Measurements from ENCODE around the gene KCNF1. TPM values are rescaled to one million over a fixed set of nuclear protein-coding genes. Genes with fewer than 3 reads are reported as not detected.
A peak's percentile ranks its signal among the peaks of the same experiment; 100 is the strongest.

KCNF1 gene
- total and polyA plus RNA-seq, 9 donors, result 0.11 to 0.30 (median 0.14) TPM; not detected in 5

GRCh38 chr2:10883066-10883465 is 28.7 kb upstream of the KCNF1 start:
- intact Hi-C loops (cut with DNase I), result no loop called here
- no peaks in the 10 kb centered on the region for H3K27me3 ChIP-seq
- no peaks in the 10 kb centered on the region for H3K36me3 ChIP-seq
- WGBS, 3 donors, result 57 to 84% (median 79%) methylated on average over 5 to 6 of the region's 6 CpGs
- H3K4me1 ChIP-seq (ENCODE audit: insufficient read depth), result peaks cover 12% of the 10 kb centered on the region
- DNase-seq, result no peak
- H3K4me3 ChIP-seq, result no peak overlapping the region
- TF ChIP-seq EP300 (IDR thresholded peaks at IDR 0.05) (no peak), CTCF (IDR thresholded peaks at IDR 0.05) (no peak), POLR2A (IDR thresholded peaks at IDR 0.05) (no peak)
- no peak overlapping the region for H3K27ac ChIP-seq
- no peaks in the 10 kb centered on the region for H3K9me3 ChIP-seq

GRCh38 chr2:10883801-10884478 is 27.8 kb upstream of the KCNF1 start:
- Histone ChIP-seq H3K27me3 (no peaks in the 10 kb centered on the region), H3K9me3 (no peaks in the 10 kb centered on the region), H3K4me3 (no peak overlapping the region), H3K27ac (no peak overlapping the region), H3K36me3 (no peaks in the 10 kb centered on the region), H3K4me1 (ENCODE audit: insufficient read depth) (peaks cover 12% of the 10 kb centered on the region)
- TF ChIP-seq POLR2A (IDR thresholded peaks at IDR 0.05) (no peak), CTCF (IDR thresholded peaks at IDR 0.05) (no peak), EP300 (IDR thresholded peaks at IDR 0.05) (no peak)
- 9 to 29% (median 14%) methylated on average over 10 of the region's 10 CpGs for WGBS, 3 donors
- no peak for DNase-seq
- intact Hi-C loops (cut with DNase I), result no loop called here

- intact Hi-C loops (cut with DNase I), result no loop called here
- TF ChIP-seq POLR2A (IDR thresholded peaks at IDR 0.05), result no peak
- no peak for TF ChIP-seq EP300 (IDR thresholded peaks at IDR 0.05)
- TF ChIP-seq CTCF (IDR thresholded peaks at IDR 0.05), result no peak
Observed at GRCh38 chr2:10884574-10884975, 27.2 kb upstream of the KCNF1 start.

GRCh38 chr2:10885094-10885860 is 26.5 kb upstream of the KCNF1 start:
- H3K4me1 ChIP-seq (ENCODE audit: insufficient read depth), result peaks cover 12% of the 10 kb centered on the region
- no peaks in the 10 kb centered on the region for H3K36me3 ChIP-seq
- H3K27me3 ChIP-seq, result no peaks in the 10 kb centered on the region
- peak overlapping the region in 1 of 2 donors; percentile 40 for H3K27ac ChIP-seq
- H3K9me3 ChIP-seq, result no peaks in the 10 kb centered on the region
- no peak for DNase-seq
- WGBS, 3 donors, result 70 to 79% (median 77%) methylated on average over 6 of the region's 6 CpGs
- intact Hi-C loops (cut with DNase I), result no loop called here
- TF ChIP-seq EP300 (IDR thresholded peaks at IDR 0.05), result no peak
- no peak overlapping the region for H3K4me3 ChIP-seq

More at GRCh38 chr2:10884574-10884975, 27.2 kb upstream of the KCNF1 start:
- H3K36me3 ChIP-seq, result no peaks in the 10 kb centered on the region
- WGBS, 3 donors, result 6 to 23% (median 11%) methylated on average over 5 of the region's 5 CpGs
- no peaks in the 10 kb centered on the region for H3K9me3 ChIP-seq
- H3K27ac ChIP-seq, result peak overlapping the region in 1 of 2 donors; percentile 40
- H3K4me3 ChIP-seq, result no peak overlapping the region
- no peak for DNase-seq
- H3K27me3 ChIP-seq, result no peaks in the 10 kb centered on the region
- H3K4me1 ChIP-seq (ENCODE audit: insufficient read depth), result peaks cover 12% of the 10 kb centered on the region

- 71 to 75% (median 73%) methylated on average over 3 of the region's 3 CpGs for WGBS, 3 donors
- H3K9me3 ChIP-seq, result no peaks in the 10 kb centered on the region
- H3K27ac ChIP-seq, result no peak overlapping the region
- H3K4me3 ChIP-seq, result no peak overlapping the region
- H3K27me3 ChIP-seq, result no peaks in the 10 kb centered on the region
- H3K36me3 ChIP-seq, result no peaks in the 10 kb centered on the region
- intact Hi-C loops (cut with DNase I), result no loop called here
- TF ChIP-seq EP300 (IDR thresholded peaks at IDR 0.05) (no peak), POLR2A (IDR thresholded peaks at IDR 0.05) (no peak), CTCF (IDR thresholded peaks at IDR 0.05) (no peak)
- H3K4me1 ChIP-seq (ENCODE audit: insufficient read depth), result peaks cover 12% of the 10 kb centered on the region
- DNase-seq, result no peak
Observed at GRCh38 chr2:10887476-10887875, 24.3 kb upstream of the KCNF1 start.
